HG02943 (cell line): ENCODE data around the gene SGPL1.
"Not testable (repeated sequence)": the region's sequence is repeated elsewhere in the genome, so short reads cannot be mapped to it uniquely, and the experiment has no call there.

ENCODE experiments used
- ATAC-seq: cut with Tn5 transposase; IDR thresholded peaks from one replicate; pipeline ENCODE4 v1.9.1; 2021; ENCODE audit warnings: mild to moderate bottlenecking, low read depth, moderate library complexity; ENCODE audit not compliant: unreplicated experiment

The SGPL1 gene

DNA sequence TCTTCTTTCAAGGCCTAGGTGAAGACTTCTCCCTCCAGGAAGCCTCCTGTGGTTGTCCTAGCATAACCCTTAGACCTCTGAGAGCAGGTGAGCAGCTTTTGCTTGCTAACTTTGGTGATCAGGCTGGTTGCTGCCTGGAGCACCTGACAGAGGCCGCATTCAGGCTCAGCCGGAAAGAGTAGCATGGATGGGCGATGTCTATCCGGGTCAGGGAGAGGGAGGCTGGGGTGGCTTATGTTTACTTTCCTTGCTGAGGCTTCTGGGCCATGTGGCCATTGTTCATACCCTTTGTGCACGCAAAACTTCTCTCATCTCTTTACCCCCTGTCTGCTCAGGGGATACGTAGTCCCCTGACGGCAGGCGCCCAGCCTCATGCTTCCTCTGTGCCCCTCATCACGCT is 100.1 kb downstream of the SGPL1 start:
- ATAC-seq = no peak

DNA sequence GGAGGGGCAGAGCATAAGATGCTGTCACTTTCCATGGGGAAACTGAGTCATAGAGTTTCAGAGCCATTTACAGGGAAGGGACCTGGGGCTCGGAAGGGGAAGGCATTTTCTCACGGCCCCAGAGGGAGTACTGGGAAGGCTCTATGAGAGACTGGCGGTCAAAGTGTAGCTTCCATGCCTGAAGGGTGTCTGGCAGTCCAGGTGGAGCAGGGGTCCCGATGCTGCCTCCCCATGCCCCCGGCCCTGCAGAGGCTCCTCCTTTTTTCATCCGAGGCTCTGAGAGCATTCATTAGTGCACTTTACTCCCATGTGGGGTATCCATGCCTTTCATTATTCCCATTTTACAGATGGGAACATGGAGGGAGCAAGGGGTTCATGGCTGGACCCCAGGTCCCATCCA is 100.5 kb downstream of the SGPL1 start:
- no peak for ATAC-seq

GRCh38 chr10:70917226-70917625 is 101.5 kb downstream of the SGPL1 start:
- ATAC-seq = no peak

GRCh38 chr10:70917635-70918034 is 101.9 kb downstream of the SGPL1 start:
- ATAC-seq = no peak

GRCh38 chr10:70918851-70919530 is 103.2 kb downstream of the SGPL1 start:
- ATAC-seq = no peak

DNA sequence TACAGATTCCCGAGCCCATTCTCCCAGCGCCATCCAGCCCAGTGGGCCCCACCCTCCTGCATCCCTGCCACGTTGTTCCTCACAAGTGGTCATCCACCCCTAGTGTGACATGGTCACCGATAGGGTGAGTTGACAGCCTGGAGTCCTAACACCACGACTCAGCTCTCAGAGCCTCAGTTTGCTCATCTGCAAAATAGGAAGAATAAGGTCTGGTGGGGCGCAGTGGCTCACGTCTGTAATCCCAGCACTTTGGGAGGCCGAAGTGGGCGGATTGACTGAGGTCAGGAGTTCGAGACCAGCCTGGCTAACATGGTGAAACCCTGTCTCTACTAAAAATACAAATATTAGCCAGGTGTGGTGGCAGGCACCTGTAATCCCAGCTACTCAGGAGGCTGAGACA is 104.2 kb downstream of the SGPL1 start:
- not testable (repeated sequence) for ATAC-seq

- ATAC-seq = no peak
Observed at GRCh38 chr10:70920519-70920918, 104.8 kb downstream of the SGPL1 start.

DNA sequence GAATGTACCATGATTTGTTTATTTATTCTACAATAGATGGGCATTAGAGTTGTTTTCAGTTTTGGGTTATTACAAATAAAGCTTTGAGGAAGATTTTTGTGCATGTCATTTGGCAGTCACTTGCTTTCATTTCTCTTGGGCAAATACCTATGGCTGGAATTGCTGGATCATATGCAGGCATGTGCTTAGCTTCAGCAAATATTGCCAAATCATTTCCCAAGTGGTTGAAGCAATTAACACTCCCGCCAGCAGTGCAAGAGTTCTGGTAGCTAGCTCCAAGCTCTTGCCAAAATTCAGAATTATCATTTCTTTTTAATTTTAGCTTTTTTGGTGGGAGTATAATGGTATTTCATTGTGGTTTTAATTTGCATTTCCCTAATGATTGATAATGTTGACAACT is 105.5 kb downstream of the SGPL1 start:
- ATAC-seq = no peak

DNA sequence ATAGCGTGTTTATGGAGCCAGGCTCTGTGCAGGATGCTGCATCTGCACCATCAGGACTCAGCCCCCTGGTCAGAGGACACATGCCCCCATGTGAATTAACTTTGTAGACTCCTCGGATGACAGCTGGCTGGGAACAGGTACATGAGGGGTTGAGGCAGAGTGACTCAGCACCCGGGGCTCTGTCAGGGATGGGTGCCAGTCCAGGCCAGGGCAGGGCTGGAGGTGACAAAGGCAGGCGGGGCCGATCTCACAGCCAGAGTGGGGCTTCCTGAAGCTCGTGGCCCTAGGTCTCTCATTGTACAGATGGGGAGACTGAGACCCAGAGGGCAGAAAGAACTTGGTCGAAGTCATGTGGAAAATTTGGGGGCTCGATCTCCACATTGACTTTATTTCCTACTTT is 107.9 kb downstream of the SGPL1 start:
- ATAC-seq = no peak

DNA sequence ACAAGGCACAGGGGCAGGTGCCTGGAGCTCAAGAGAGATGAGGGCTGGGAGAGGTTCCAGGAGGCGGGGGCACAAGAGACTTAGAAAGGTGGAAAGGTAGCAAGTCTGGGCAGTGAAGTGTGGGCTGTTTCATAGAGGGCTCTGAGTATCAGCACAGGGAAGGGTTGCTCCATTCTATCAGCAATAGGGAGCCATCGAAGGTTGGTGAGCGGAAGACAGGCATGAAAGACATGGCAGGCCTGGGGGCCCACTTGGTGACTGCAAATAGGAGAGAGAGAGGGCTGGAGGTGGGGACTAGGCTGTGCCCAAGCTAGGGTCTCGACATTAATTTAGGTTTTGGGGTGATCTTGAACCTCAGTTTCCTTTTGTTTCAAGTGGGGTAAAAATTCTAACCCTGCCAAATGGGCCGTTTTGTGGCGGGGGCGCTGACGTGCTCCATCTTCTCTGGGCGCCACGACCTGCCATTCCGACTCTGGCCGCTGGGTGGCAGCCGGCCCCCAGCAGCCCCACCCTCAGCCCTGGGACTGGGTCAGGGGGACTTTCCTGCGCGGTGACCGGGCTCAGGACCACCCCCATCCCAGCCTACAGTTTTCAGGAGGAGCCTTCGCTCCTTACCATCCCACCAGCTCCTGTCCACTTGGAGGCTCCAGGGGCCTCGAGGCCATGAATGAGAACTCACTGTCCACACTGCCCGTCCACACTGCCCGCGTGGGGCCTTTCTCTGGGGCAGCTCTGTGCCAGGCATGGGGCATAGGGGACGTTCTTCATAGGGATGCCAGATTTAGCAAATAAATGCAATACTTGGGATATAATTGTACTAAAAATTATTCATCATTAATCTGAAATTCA is 109.9 kb downstream of the SGPL1 start:
- ATAC-seq = no peak

- no peak for ATAC-seq
Observed at GRCh38 chr10:70926226-70927000, 110.7 kb downstream of the SGPL1 start.

DNA sequence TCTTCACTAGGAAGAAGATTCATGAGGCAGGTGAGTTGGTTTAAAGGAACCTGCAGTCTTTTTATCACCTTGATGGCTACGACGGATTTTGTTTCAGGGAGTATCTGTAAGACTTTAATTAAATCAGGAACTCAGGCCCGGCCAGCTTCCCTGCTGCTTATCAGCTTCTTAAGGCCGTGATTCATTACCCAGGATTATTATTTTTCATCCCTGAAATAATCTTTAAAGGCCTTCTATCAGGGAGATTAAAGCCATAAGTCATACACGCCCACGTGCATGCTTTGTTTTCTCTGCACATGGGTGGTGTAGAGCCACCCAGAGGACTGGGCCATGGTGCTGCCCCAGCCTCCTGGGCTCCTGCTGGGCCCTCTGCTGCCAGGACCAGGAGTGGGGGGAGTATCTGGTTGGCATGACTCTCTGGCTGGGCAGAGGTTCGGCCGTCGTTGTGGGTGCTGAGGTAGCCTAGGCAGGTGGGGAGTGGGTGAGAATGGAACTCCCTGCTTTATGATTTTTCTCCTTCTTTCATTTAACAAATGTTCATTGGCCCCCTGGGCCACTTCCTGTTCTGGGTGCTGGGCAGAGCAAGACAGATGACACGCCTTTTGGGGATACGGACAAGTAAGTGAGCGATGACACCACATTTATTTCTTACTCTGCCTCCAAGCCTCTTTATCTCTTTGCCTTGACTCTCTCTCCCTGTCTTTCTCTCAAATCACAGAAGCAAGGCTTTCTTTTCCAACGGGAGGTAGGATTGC is 111.6 kb downstream of the SGPL1 start:
- no peak for ATAC-seq

DNA sequence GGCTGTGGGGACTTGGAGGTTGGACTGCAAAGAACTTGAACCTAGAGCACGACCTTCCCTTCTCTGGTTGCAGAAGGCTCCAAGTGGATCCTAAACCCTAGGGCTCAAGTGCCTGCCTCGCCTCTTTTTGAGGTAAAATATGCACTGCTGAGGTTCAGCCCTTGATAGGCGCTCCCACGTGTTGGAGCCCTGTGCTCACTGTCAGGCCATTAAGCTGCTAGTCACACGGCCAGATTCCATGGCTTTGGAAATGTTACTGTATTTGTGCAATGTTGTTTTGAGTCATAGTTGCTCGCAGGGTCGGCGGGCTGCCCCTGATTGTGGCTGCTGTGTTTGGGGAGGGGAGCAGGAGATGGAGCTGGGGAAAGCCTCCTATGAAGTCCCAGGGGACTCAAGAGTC is 112.4 kb downstream of the SGPL1 start:
- no peak for ATAC-seq

- ATAC-seq = no peak
Observed at GRCh38 chr10:70930263-70931000, 114.7 kb downstream of the SGPL1 start.
